H1 (cell line): Measurements from ENCODE around the gene PDZD2. TPM values are rescaled to one million over a fixed set of nuclear protein-coding genes. Genes with fewer than 3 reads are reported as not detected.

Source experiments
- CTCF ChIA-PET: fragments of 300-600 bp; sonication (Branson Sonifier 250); formaldehyde crosslinking; loops from one replicate; lab custom pipeline; 2021; ENCODE audit not compliant: partially characterized antibody; lab: Charles Lee
- POLR2A ChIA-PET: fragments of 300-600 bp; sonication (Branson Sonifier 250); formaldehyde crosslinking; loops from one replicate; lab custom pipeline; 2021; ENCODE audit warnings: inconsistent platforms; ENCODE audit not compliant: partially characterized antibody; lab: Charles Lee
- DNase-seq, 2 experiments: peaks; one replicate each; pipeline versions ENCODE4 v3.0.0 to v3.0.0-alpha.2; 2010 to 2022; ENCODE audit warnings: low spot score in 2 of 2, low read depth in 1 of 2, mixed read lengths in 1 of 2
- FAIRE-seq: peaks from 2 replicates; lab custom pipeline; 2011; peaks lifted over from hg19 to GRCh38; lab: Jason Lieb, UNC
- H2AFZ ChIP-seq: 2 replicates; pipeline ENCODE4 v1.8.1; 2012; ENCODE audit warnings: low read length, inconsistent platforms
- H2AK5ac ChIP-seq: 2 replicates; pipeline ENCODE4 v1.6.1; 2013; ENCODE audit warnings: low read depth, low read length
- H2BK120ac ChIP-seq: replicated peaks from 2 replicates; pipeline ENCODE3; 2013; ENCODE audit warnings: low read depth, low read length, inconsistent platforms
- H2BK12ac ChIP-seq: 2 replicates; pipeline ENCODE4 v1.6.1; 2013; ENCODE audit warnings: low read depth, low read length
- H2BK15ac ChIP-seq: 2 replicates; pipeline ENCODE4 v1.6.1; 2013; ENCODE audit warnings: low read length
- H2BK20ac ChIP-seq: 2 replicates; pipeline ENCODE4 v1.6.1; 2013; ENCODE audit warnings: low read length
- H2BK5ac ChIP-seq: 2 replicates; pipeline ENCODE4 v1.6.1; 2013; ENCODE audit warnings: low read depth, low read length
- H3K14ac ChIP-seq: 2 replicates; pipeline ENCODE4 v1.6.1; 2013; ENCODE audit warnings: inconsistent platforms; ENCODE audit not compliant: insufficient read length
- H3K18ac ChIP-seq: 2 replicates; pipeline ENCODE4 v1.6.1; 2013; ENCODE audit warnings: low read length; ENCODE audit errors: extremely low read depth
- H3K23ac ChIP-seq: 2 replicates; pipeline ENCODE4 v1.6.1; 2013; ENCODE audit warnings: inconsistent platforms; ENCODE audit not compliant: insufficient read length
- H3K23me2 ChIP-seq: 2 replicates; pipeline ENCODE4 v1.6.1; 2013; ENCODE audit warnings: low read depth, low read length
- H3K27ac ChIP-seq: 2 replicates; pipeline ENCODE4 v1.6.1; 2011; ENCODE audit warnings: low read depth, low read length, inconsistent platforms
- H3K27me3 ChIP-seq, 4 experiments: replicated peaks in 1 of 4; 1 replicate in 1 of 4; 2 replicates in 3 of 4; pipeline versions ENCODE4 v1.6.1 to v1.8.1; 2011 to 2013; ENCODE audit warnings: low read length in 3 of 4, mild to moderate bottlenecking in 3 of 4, inconsistent platforms in 2 of 4, mixed read lengths in 2 of 4, moderate library complexity in 1 of 4; ENCODE audit not compliant: control insufficient read depth in 3 of 4, insufficient read depth in 3 of 4; ENCODE audit errors: extremely low read depth in 1 of 4
- H3K36me3 ChIP-seq, 4 experiments: 2 replicates each; pipeline versions ENCODE4 v1.6.1 to v1.8.1; 2011 to 2013; ENCODE audit warnings: mild to moderate bottlenecking in 4 of 4, low read length in 3 of 4, moderate library complexity in 2 of 4, control low read depth in 1 of 4, inconsistent platforms in 1 of 4; ENCODE audit not compliant: insufficient read depth in 4 of 4, control insufficient read depth in 2 of 4
- H3K4ac ChIP-seq: replicated peaks from 2 replicates; pipeline ENCODE3; 2013; ENCODE audit warnings: low read length, low read depth, mixed read lengths, inconsistent platforms; ENCODE audit not compliant: insufficient read length
- H3K4me1 ChIP-seq, 4 experiments: replicated peaks in 1 of 4; 1 replicate in 1 of 4; 2 replicates in 3 of 4; pipeline versions ENCODE4 v1.6.1 to v1.8.1; 2011 to 2013; ENCODE audit warnings: low read length in 3 of 4, inconsistent platforms in 2 of 4, mixed read lengths in 1 of 4; ENCODE audit not compliant: insufficient read depth in 4 of 4, control insufficient read depth in 3 of 4
- H3K4me2 ChIP-seq, 2 experiments: 2 replicates each; pipeline versions ENCODE4 v1.6.1 to v1.8.1; 2011 to 2013; ENCODE audit warnings: low read depth in 2 of 2, low read length in 2 of 2, control low read depth in 1 of 2, inconsistent platforms in 1 of 2, mild to moderate bottlenecking in 1 of 2; ENCODE audit not compliant: insufficient read depth in 1 of 2
- H3K4me3 ChIP-seq, 4 experiments: fragments of 200-600, 300-600 bp in 1 of 4; sonication (generic), shearing (Covaris generic), sonication (Bioruptor Twin) in 1 of 4; 2 replicates each; pipeline versions ENCODE4 v1.5.1 to v1.8.1; 2011 to 2016; ENCODE audit warnings: low read length in 4 of 4, low read depth in 3 of 4, control low read depth in 2 of 4, inconsistent platforms in 2 of 4, mild to moderate bottlenecking in 2 of 4, mixed read lengths in 1 of 4, moderate library complexity in 1 of 4; ENCODE audit not compliant: insufficient read depth in 2 of 4; ENCODE audit errors: extremely low read depth in 1 of 4
- H3K56ac ChIP-seq: replicated peaks from 2 replicates; pipeline ENCODE3; 2013; ENCODE audit warnings: low read depth, mild to moderate bottlenecking, mixed read lengths, low read length, inconsistent platforms; ENCODE audit not compliant: insufficient read length
- H3K79me1 ChIP-seq: 2 replicates; pipeline ENCODE4 v1.6.1; 2013; ENCODE audit warnings: low read depth, low read length, control low read depth
- H3K79me2 ChIP-seq, 2 experiments: 2 replicates each; pipeline versions ENCODE4 v1.6.1 to v1.8.1; 2012 to 2013; ENCODE audit warnings: low read length in 2 of 2, mild to moderate bottlenecking in 2 of 2, inconsistent platforms in 1 of 2; ENCODE audit not compliant: insufficient read depth in 2 of 2, control insufficient read depth in 1 of 2
- H3K9ac ChIP-seq, 4 experiments: replicated peaks in 1 of 4; 1 replicate in 1 of 4; 2 replicates in 3 of 4; pipeline versions ENCODE4 v1.6.1 to v1.8.1; 2011 to 2013; ENCODE audit warnings: low read depth in 3 of 4, low read length in 3 of 4, control low read depth in 2 of 4, mild to moderate bottlenecking in 2 of 4, moderate library complexity in 2 of 4, inconsistent platforms in 1 of 4; ENCODE audit errors: extremely low read depth in 1 of 4
- H3K9me3 ChIP-seq, 2 experiments: 2 replicates each; pipeline versions ENCODE4 v1.6.1 to v1.8.1; 2012 to 2013; ENCODE audit warnings: mild to moderate bottlenecking in 2 of 2, moderate library complexity in 2 of 2, control low read depth in 1 of 2, inconsistent platforms in 1 of 2, low read depth in 1 of 2, low read length in 1 of 2, mixed read lengths in 1 of 2; ENCODE audit not compliant: insufficient read depth in 2 of 2
- H4K20me1 ChIP-seq, 2 experiments: replicated peaks in 1 of 2; 2 replicates each; pipeline versions ENCODE3 to v1.8.1; 2011 to 2013; ENCODE audit warnings: inconsistent platforms in 2 of 2, low read length in 2 of 2, mild to moderate bottlenecking in 1 of 2; ENCODE audit not compliant: insufficient read depth in 2 of 2, control insufficient read depth in 1 of 2
- H4K5ac ChIP-seq: 2 replicates; pipeline ENCODE4 v1.6.1; 2013; ENCODE audit warnings: low read length, low read depth, mixed read lengths, inconsistent platforms; ENCODE audit not compliant: insufficient read length
- H4K8ac ChIP-seq: 2 replicates; pipeline ENCODE4 v1.8.0; 2013; ENCODE audit warnings: mild to moderate bottlenecking, moderate library complexity, low read length, inconsistent platforms; ENCODE audit not compliant: insufficient read depth; ENCODE audit errors: extremely low read depth
- H4K91ac ChIP-seq: replicated peaks from 2 replicates; pipeline ENCODE3; 2013; ENCODE audit warnings: low read length, mixed read lengths, inconsistent platforms; ENCODE audit not compliant: insufficient read length
- BACH1 ChIP-seq: IDR thresholded peaks from 2 replicates; pipeline ENCODE4 v1.6.1; 2012; ENCODE audit warnings: low read length, improper control_type of control experiment
- BRCA1 ChIP-seq: IDR thresholded peaks from 2 replicates; pipeline ENCODE4 v1.6.1; 2012; ENCODE audit warnings: low read depth, low read length, improper control_type of control experiment
- CHD1 ChIP-seq: IDR thresholded peaks from 2 replicates; pipeline ENCODE4 v1.6.1; 2012; ENCODE audit warnings: low read depth, low read length, improper control_type of control experiment
- FOSL1 ChIP-seq: IDR thresholded peaks from 2 replicates; pipeline ENCODE4 v1.6.1; 2011; ENCODE audit warnings: mild to moderate bottlenecking, low read depth, low read length, moderate library complexity; ENCODE audit not compliant: insufficient read depth
- GABPA ChIP-seq: IDR thresholded peaks from 2 replicates; pipeline ENCODE4 v1.6.1; 2011; ENCODE audit warnings: mild to moderate bottlenecking, low read length, moderate library complexity, borderline replicate concordance; ENCODE audit not compliant: insufficient read depth
- SAP30 ChIP-seq: fragments of 300-600 bp; sonication (generic); IDR thresholded peaks from 2 replicates; pipeline ENCODE4 v1.7.1; 2012; ENCODE audit warnings: low read length, moderate library complexity, mild to moderate bottlenecking, inconsistent platforms; ENCODE audit not compliant: insufficient read depth, insufficient replicate concordance
- SP2 ChIP-seq: IDR thresholded peaks from 2 replicates; pipeline ENCODE4 v1.6.1; 2012; ENCODE audit warnings: mild to moderate bottlenecking, low read length, inconsistent platforms
- SUZ12 ChIP-seq: fragments of 200-600 bp; sonication (generic); IDR thresholded peaks from 2 replicates; pipeline ENCODE4 v1.6.1; 2012; ENCODE audit warnings: mild to moderate bottlenecking, inconsistent platforms, low read length, moderate library complexity, mixed read lengths
- TBP ChIP-seq: IDR thresholded peaks from 2 replicates; pipeline ENCODE4 v1.6.1; 2011; ENCODE audit warnings: low read depth, low read length, improper control_type of control experiment
- TCF12 ChIP-seq: IDR thresholded peaks from 2 replicates; pipeline ENCODE4 v1.6.1; 2011; ENCODE audit warnings: low read depth, mild to moderate bottlenecking, low read length
- YY1 ChIP-seq: IDR thresholded peaks from 2 replicates; pipeline ENCODE4 v1.6.1; 2011; ENCODE audit warnings: low read depth, mild to moderate bottlenecking, low read length
- ZNF274 ChIP-seq: IDR thresholded peaks from 2 replicates; pipeline ENCODE4 v1.7.0; 2012; ENCODE audit warnings: low read length, borderline replicate concordance; ENCODE audit errors: extremely low read depth
- WGBS, 2 experiments: shearing (Covaris generic) in 1 of 2; methylation state at CpG; one replicate each; pipeline versions ENCODE4 v1.1.6 to v1.1.7; 2013 to 2015; ENCODE audit warnings: low lambda C conversion rate in 2 of 2, mixed read lengths in 2 of 2, inconsistent platforms in 1 of 2, low coverage in 1 of 2, missing lambda C conversion rate in 1 of 2; ENCODE audit not compliant: insufficient replicate concordance in 2 of 2, insufficient coverage in 1 of 2, insufficient read length in 1 of 2; ENCODE audit errors: extremely low coverage in 1 of 2, missing lambda C conversion rate in 1 of 2; 5-methylcytosine and 5-hydroxymethylcytosine counted together
- polyA plus RNA-seq, 7 experiments: library from polyadenylated mRNA; depleted of rRNA in 3 of 7; stranded (reverse) in 5 of 7; unstranded in 2 of 7; fragments of >200 nt in 5 of 7; fragments of 200-250 nt in 2 of 7; gene quantifications; 1 replicate in 5 of 7; 2 replicates in 1 of 7; 4 replicates in 1 of 7; pipeline versions ENCODE4 v1.2.1 to v1.2.3, GENCODE V29; 2011 to 2013; ENCODE audit warnings: missing spikeins in 2 of 7, mixed read lengths in 2 of 7
- total RNA-seq: library from RNA; stranded (reverse); fragmentation: NEBNext Ultra II Directional; extraction: Animal tissue kit (Norgen Biotek cat#: 25700); gene quantifications from 2 replicates; pipeline ENCODE4 v1.2.1, GENCODE V29; 2021

Gene PDZD2
- total and polyA plus RNA-seq, 2 of the 8 experiments (the other 6 are each of a cell fraction or from before 2014, with no cell fraction given), result 1.2 to 6.8 TPM

DNA sequence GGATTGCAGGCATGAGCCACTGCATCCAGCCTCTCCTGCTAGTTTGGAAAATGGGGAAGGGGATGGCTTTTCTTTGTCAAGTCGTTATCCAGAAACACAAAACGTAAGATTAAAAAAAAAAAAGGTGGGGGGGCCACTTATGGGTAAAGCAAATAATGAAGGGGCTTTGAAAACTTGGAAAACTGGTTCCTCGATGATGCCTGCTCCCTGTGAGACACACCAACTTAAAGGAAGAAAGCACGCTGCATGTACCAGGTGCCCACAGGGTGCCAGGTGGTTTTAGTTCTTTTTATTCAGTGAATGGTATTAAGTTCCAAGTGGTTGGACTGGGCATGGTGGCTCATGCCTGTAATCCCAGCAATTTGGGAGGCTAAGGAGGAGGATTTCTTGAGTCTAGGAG is 365.1 kb downstream of the PDZD2 start:
- Histone ChIP-seq H4K8ac (no peak overlapping the region), H3K9ac (no peak overlapping the region), H2AFZ (no peak overlapping the region), H3K27ac (no peak overlapping the region), H3K23ac (no peak overlapping the region), H2BK15ac (no peak overlapping the region), H2BK120ac (no peak overlapping the region), H3K4me2 (no peak overlapping the region), H3K14ac (no peak overlapping the region), H3K18ac (no peak overlapping the region), H3K27me3 (no peaks in the 10 kb centered on the region), H2BK20ac (no peak overlapping the region), H2BK12ac (no peak overlapping the region), H2AK5ac (no peak overlapping the region), H3K79me2 (no peaks in the 10 kb centered on the region), H3K4me1 (peaks cover 0 to 4% (median 0%) of the 10 kb centered on the region in 4 experiments; a peak in 3 of 7 replicates), H4K91ac (no peak overlapping the region), H3K9me3 (no peaks in the 10 kb centered on the region), H3K23me2 (peaks cover 11% of the 10 kb centered on the region; the same call in 1 of the 2 replicates), H4K20me1 (peaks cover 0 to 8% of the 10 kb centered on the region in 2 experiments), H3K36me3 (no peaks in the 10 kb centered on the region), H3K56ac (no peak overlapping the region), H3K4ac (peak overlapping the region; percentile 44), H2BK5ac (no peak overlapping the region), H3K4me3 (no peak overlapping the region), H3K79me1 (peaks cover 7% of the 10 kb centered on the region; the same call in 1 of the 2 replicates), H4K5ac (no peak overlapping the region)
- DNase-seq (no peak), FAIRE-seq (no peak)
- ChIA-PET POLR2A (no interaction called here), CTCF (interaction anchor here (1.5 kb wide), 1 partner anchor 12 kb away, joined by 4 read pairs; no protein-coding TSS in a partner anchor)
- 88% methylated on average over 4 of the region's 4 CpGs; no CpG with 5 or more reads in 1 of the 2 experiments for WGBS, 2 experiments
- no peak for TF ChIP-seq SUZ12
- TF ChIP-seq GABPA, result no peak
- TF ChIP-seq TBP, result no peak
- TF ChIP-seq SP2, result no peak
- no peak for TF ChIP-seq CHD1
- TF ChIP-seq BACH1, result no peak
- no peak for TF ChIP-seq BRCA1
- no peak for TF ChIP-seq FOSL1
- no peak for TF ChIP-seq SAP30
- no peak for TF ChIP-seq ZNF274
- TF ChIP-seq TCF12, result no peak
- no peak for TF ChIP-seq YY1
